ENCODE results near the gene INPP5A. TPM values are rescaled to one million over a fixed set of nuclear protein-coding genes. Genes with fewer than 3 reads are reported as not detected.

Gene INPP5A
- total RNA-seq, 6 donors from 2014 or later: 28.6 to 81.7 (median 44.8) TPM

- Histone ChIP-seq H3K27ac (no peak overlapping the region), H3K36me3 (no peaks in the 10 kb centered on the region), H3K27me3 (no peaks in the 10 kb centered on the region), H3K4me1 (peaks cover 0 to 15% (median 11%) of the 10 kb centered on the region in 4 donors), H3K4me3 (no peak overlapping the region), H3K9me3 (peaks cover 0 to 11% (median 7%) of the 10 kb centered on the region in 4 donors)
- ATAC-seq (ENCODE audit: low FRiP score in 2 of 2) (no peak), DNase-seq (peak in 1 of 2 donors; percentile 10)
- WGBS, 2 donors: 95 to 100% methylated on average over 1 to 3 of the region's 3 CpGs
- no peak for TF ChIP-seq EP300 (IDR thresholded peaks at IDR 0.05)
- TF ChIP-seq CTCF (IDR thresholded peaks at IDR 0.05): no peak
Measured at GRCh38 chr10:132599732-132600131, 62.1 kb downstream of the INPP5A start.

GRCh38 chr10:132600416-132600815 is 62.8 kb downstream of the INPP5A start:
- TF ChIP-seq CTCF (IDR thresholded peaks at IDR 0.05) (no peak), EP300 (IDR thresholded peaks at IDR 0.05) (no peak)
- Histone ChIP-seq H3K9me3 (peaks cover 0 to 11% (median 7%) of the 10 kb centered on the region in 4 donors), H3K27ac (no peak overlapping the region), H3K4me3 (no peak overlapping the region), H3K27me3 (no peaks in the 10 kb centered on the region), H3K4me1 (peaks cover 0 to 21% (median 9%) of the 10 kb centered on the region in 4 donors), H3K36me3 (no peaks in the 10 kb centered on the region)
- no peak for DNase-seq
- WGBS, 2 donors: 83 to 95% methylated on average over 3 of the region's 3 CpGs
- no peak for ATAC-seq (ENCODE audit: low FRiP score in 2 of 2)

- 94 to 95% methylated on average over 1 of the region's 1 CpG for WGBS, 2 donors
- Histone ChIP-seq H3K27me3 (no peaks in the 10 kb centered on the region), H3K4me1 (peaks cover 5 to 26% (median 11%) of the 10 kb centered on the region in 4 donors), H3K27ac (no peak overlapping the region), H3K36me3 (no peaks in the 10 kb centered on the region), H3K4me3 (no peak overlapping the region), H3K9me3 (peaks cover 0 to 11% (median 7%) of the 10 kb centered on the region in 4 donors)
- DNase-seq: no peak
- no peak for ATAC-seq (ENCODE audit: low FRiP score in 2 of 2)
- TF ChIP-seq CTCF (IDR thresholded peaks at IDR 0.05) (no peak), POLR2A (IDR thresholded peaks at IDR 0.05) (no peak)
Measured at GRCh38 chr10:132601567-132601966, 64.0 kb downstream of the INPP5A start.

- ATAC-seq (ENCODE audit: low FRiP score in 2 of 2): no peak
- WGBS, 2 donors: 88 to 91% methylated on average over 6 of the region's 6 CpGs
Measured at GRCh38 chr10:132602614-132603013, 65.0 kb downstream of the INPP5A start.

More at GRCh38 chr10:132602614-132603013, 65.0 kb downstream of the INPP5A start:
- H3K36me3 ChIP-seq: no peaks in the 10 kb centered on the region
- H3K4me1 ChIP-seq: peaks cover 8 to 24% (median 12%) of the 10 kb centered on the region in 4 donors
- no peak overlapping the region for H3K27ac ChIP-seq
- no peaks in the 10 kb centered on the region for H3K27me3 ChIP-seq
- peaks cover 0 to 11% (median 7%) of the 10 kb centered on the region in 4 donors for H3K9me3 ChIP-seq
- no peak overlapping the region for H3K4me3 ChIP-seq
- DNase-seq: peak in 1 of 2 donors; percentile 5
- TF ChIP-seq POLR2A (IDR thresholded peaks at IDR 0.05): no peak
- TF ChIP-seq EP300 (IDR thresholded peaks at IDR 0.05): no peak
- no peak for TF ChIP-seq POLR2AphosphoS5 (IDR thresholded peaks at IDR 0.05)
- no peak for TF ChIP-seq CTCF (IDR thresholded peaks at IDR 0.05)

Measured in upper lobe of left lung (tissue), 6 donors.